HUES64 (cell line): ENCODE results near the gene TIMM13.
"Not testable (repeated sequence)": the region's sequence is repeated elsewhere in the genome, so short reads cannot be mapped to it uniquely, and the experiment has no call there.

Experiments
- H3K27ac ChIP-seq: 2 replicates; pipeline ENCODE4 v1.7.0; 2013; ENCODE audit warnings: low read depth, low read length, inconsistent platforms
- H3K27me3 ChIP-seq: 2 replicates; pipeline ENCODE4 v1.6.1; 2013; ENCODE audit warnings: mild to moderate bottlenecking, low read length; ENCODE audit not compliant: insufficient read depth
- H3K36me3 ChIP-seq: 2 replicates; pipeline ENCODE4 v1.6.1; 2013; ENCODE audit warnings: mild to moderate bottlenecking, low read length; ENCODE audit not compliant: insufficient read depth
- H3K4me1 ChIP-seq: 2 replicates; pipeline ENCODE4 v1.6.1; 2013; ENCODE audit warnings: mild to moderate bottlenecking, low read length, moderate library complexity; ENCODE audit not compliant: insufficient read depth
- H3K4me3 ChIP-seq: 2 replicates; pipeline ENCODE4 v1.5.1; 2013; ENCODE audit warnings: mild to moderate bottlenecking, low read length, moderate library complexity
- H3K9ac ChIP-seq: 2 replicates; pipeline ENCODE4 v1.6.1; 2013; ENCODE audit warnings: mild to moderate bottlenecking, low read depth, low read length
- H3K9me3 ChIP-seq: 2 replicates; pipeline ENCODE4 v1.6.1; 2013; ENCODE audit warnings: low read depth, low read length; ENCODE audit not compliant: insufficient read depth
- WGBS: fragments of 150-250, 120-280 bp; methylation state at CpG from one replicate; pipeline ENCODE4 v1.1.7; 2013; ENCODE audit warnings: missing lambda C conversion rate; 5-methylcytosine and 5-hydroxymethylcytosine counted together

Gene TIMM13

DNA sequence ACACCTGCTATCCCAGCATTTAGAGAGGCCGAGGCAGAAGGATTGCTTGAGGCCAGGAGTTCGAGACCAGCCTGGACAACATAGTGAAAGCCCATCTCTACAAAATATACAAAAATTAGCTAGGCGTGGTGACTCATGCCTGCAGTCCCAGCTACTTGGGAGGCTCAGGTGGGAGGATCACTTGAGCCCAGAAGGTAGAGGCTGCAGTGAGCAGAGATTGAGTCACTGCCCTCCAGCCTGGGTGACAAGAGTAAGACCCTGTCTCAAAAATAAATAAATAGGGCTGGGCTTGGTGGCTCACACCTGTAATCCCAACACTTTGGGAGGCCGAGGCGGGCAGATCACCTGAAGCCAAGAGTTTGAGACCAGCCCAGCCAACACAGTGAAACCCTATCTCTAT is 36.3 kb upstream of the TIMM13 start:
- not testable (repeated sequence) for H3K9ac ChIP-seq, H3K36me3 ChIP-seq, H3K4me3 ChIP-seq, H3K27me3 ChIP-seq, H3K4me1 ChIP-seq, H3K27ac ChIP-seq, H3K9me3 ChIP-seq
- 92% methylated on average over 5 of the region's 5 CpGs for WGBS

GRCh38 chr19:2462635-2463421 is 35.4 kb upstream of the TIMM13 start:
- 3% methylated on average over 46 of the region's 46 CpGs for WGBS
- Histone ChIP-seq H3K4me1 (no peaks in the 10 kb centered on the region), H3K4me3 (peak overlapping the region; percentile 74), H3K36me3 (no peaks in the 10 kb centered on the region), H3K27me3 (no peaks in the 10 kb centered on the region), H3K9me3 (no peaks in the 10 kb centered on the region), H3K9ac (peak overlapping the region; percentile 63), H3K27ac (peak overlapping the region; percentile 85; the same call in 1 of the 2 replicates)

DNA sequence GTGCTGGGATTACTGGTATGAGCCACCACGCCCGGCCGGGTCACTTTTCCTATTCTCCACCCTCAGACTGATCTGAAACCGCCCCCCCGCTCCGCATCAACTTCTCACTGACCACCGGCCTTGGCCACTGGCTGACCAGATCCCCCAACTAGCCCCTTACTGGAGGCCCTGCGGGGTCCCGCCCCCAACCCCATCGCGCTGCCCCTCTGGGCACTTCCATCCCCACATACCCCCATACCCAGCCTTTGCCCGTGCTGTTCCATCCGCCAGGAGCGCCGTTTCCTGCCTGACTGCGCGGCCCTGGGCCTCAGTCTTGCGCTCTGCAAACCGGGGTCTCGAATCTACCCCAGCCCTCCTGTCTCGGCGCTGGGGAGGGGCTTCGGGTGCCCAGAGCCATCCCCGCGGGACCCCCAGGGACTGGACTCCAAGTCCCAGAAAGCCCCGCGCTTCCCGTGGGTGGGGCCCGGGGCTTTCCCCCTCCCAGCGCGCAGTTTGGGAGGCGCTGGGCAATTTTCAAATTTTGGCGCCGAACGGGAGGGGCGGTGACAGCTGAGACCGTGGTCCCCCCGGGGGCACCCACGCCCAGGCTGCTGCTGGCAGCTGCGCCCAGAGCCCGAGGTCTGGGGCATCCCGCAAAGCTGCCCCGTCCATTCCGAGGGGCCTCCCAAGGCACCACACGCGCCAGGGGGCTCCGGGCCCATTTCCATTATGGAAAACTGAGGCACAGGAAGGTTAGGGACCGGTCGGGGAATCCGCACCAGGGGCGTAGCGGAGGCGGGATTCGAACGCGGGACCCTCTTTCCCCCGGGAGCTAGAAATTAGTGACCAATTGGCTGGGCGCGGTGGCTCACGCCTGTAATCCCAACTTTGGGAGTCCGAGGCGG is 34.6 kb upstream of the TIMM13 start:
- Histone ChIP-seq H3K9ac (peak overlapping the region; percentile 63), H3K4me3 (peak overlapping the region; percentile 74), H3K27me3 (no peaks in the 10 kb centered on the region), H3K36me3 (no peaks in the 10 kb centered on the region), H3K27ac (peak overlapping the region; percentile 85; the same call in 1 of the 2 replicates), H3K4me1 (no peaks in the 10 kb centered on the region), H3K9me3 (no peaks in the 10 kb centered on the region)
- 7% methylated on average over 62 of the region's 62 CpGs for WGBS

- H3K4me3 ChIP-seq, result no peak overlapping the region
- 0 out of 2 replicates have a peak, but pooled peaks cover 4% of the 10 kb centered on the region for H3K4me1 ChIP-seq
- no peak overlapping the region for H3K9ac ChIP-seq
- H3K27ac ChIP-seq, result no peak overlapping the region
- WGBS, result 86% methylated on average over 1 of the region's 1 CpG
- H3K9me3 ChIP-seq, result no peaks in the 10 kb centered on the region
- no peaks in the 10 kb centered on the region for H3K27me3 ChIP-seq
- no peaks in the 10 kb centered on the region for H3K36me3 ChIP-seq
Measured at GRCh38 chr19:2460245-2460644, 32.9 kb upstream of the TIMM13 start.

DNA sequence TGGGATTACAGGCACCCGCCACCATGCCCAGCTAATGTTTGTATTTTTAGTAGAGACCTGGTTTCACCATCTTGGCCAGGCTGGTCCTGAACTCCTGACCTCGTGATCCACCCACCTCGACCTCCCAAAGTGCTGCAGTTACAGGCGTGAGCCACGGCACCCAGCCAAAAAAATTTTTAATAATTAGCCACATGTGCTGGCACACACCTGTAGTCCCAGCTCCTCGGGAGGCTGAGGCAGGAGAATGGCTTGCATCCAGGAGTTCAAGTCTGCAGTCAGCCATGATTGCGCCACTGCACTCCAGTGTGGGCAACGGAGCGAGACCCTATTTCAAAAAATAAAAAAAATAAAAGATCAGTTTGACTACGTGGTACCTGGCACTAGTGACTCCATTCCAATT is 31.4 kb upstream of the TIMM13 start:
- not testable (repeated sequence) for H3K9me3 ChIP-seq, H3K9ac ChIP-seq, H3K36me3 ChIP-seq, H3K27ac ChIP-seq, H3K27me3 ChIP-seq, H3K4me1 ChIP-seq, H3K4me3 ChIP-seq
- WGBS, result 95% methylated on average over 10 of the region's 10 CpGs

DNA sequence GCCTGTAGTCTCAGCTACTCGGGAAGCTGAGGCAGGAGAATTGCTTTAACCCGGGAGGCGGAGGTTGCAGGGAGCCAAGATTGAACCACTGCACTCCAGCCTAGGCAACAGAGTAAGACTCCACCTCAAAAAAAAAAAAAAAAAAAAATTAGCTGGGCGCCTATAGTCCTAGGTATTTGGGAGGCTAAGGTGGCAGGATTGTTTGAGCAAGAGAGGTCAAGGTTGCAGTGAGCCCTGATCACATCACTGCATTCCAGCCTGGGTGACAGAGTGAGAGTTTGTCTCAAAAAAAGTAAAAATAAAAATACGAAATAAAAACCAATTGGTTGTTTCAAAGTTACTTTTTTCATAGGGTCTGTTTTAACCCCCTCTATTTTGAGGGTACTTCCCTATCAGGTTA is 30.7 kb upstream of the TIMM13 start:
- Histone ChIP-seq H3K9ac (no peak overlapping the region), H3K9me3 (no peaks in the 10 kb centered on the region), H3K4me1 (peaks cover 9% of the 10 kb centered on the region; the same call in 1 of the 2 replicates), H3K27ac (no peak overlapping the region), H3K27me3 (no peaks in the 10 kb centered on the region), H3K36me3 (no peaks in the 10 kb centered on the region), H3K4me3 (no peak overlapping the region)
- 95% methylated on average over 4 of the region's 5 CpGs for WGBS

GRCh38 chr19:2457394-2458037 is 30.1 kb upstream of the TIMM13 start:
- no peaks in the 10 kb centered on the region for H3K27me3 ChIP-seq
- H3K4me3 ChIP-seq, result peak overlapping the region; percentile 87
- no peaks in the 10 kb centered on the region for H3K36me3 ChIP-seq
- 87% methylated on average over 8 of the region's 8 CpGs for WGBS
- peak overlapping the region; percentile 67; the same call in 1 of the 2 replicates for H3K27ac ChIP-seq
- H3K9me3 ChIP-seq, result no peaks in the 10 kb centered on the region
- H3K4me1 ChIP-seq, result peaks cover 9% of the 10 kb centered on the region; the same call in 1 of the 2 replicates
- no peak overlapping the region for H3K9ac ChIP-seq

- Histone ChIP-seq H3K9me3 (no peaks in the 10 kb centered on the region), H3K4me3 (peak overlapping the region; percentile 87), H3K36me3 (peaks cover 6% of the 10 kb centered on the region), H3K27ac (peak overlapping the region; percentile 70; the same call in 1 of the 2 replicates), H3K4me1 (peaks cover 9% of the 10 kb centered on the region; the same call in 1 of the 2 replicates), H3K27me3 (no peaks in the 10 kb centered on the region), H3K9ac (peak overlapping the region; percentile 97)
- under 1% methylated on average over 62 of the region's 62 CpGs for WGBS
Measured at GRCh38 chr19:2455851-2456570, 28.6 kb upstream of the TIMM13 start.

- Histone ChIP-seq H3K9ac (peak overlapping the region; percentile 97), H3K4me1 (peaks cover 9% of the 10 kb centered on the region; the same call in 1 of the 2 replicates), H3K27ac (no peak overlapping the region), H3K4me3 (peak overlapping the region; percentile 87), H3K36me3 (peaks cover 8% of the 10 kb centered on the region), H3K9me3 (no peaks in the 10 kb centered on the region), H3K27me3 (no peaks in the 10 kb centered on the region)
- WGBS, result 66% methylated on average over 14 of the region's 14 CpGs
Measured at GRCh38 chr19:2454962-2455850, 27.8 kb upstream of the TIMM13 start.
